CD8-positive, alpha-beta memory T cell (primary cell): Measurements from ENCODE around the gene KCNQ4. TPM values are rescaled to one million over a fixed set of nuclear protein-coding genes. Genes with fewer than 3 reads are reported as not detected.

Experiments used
- CTCF ChIA-PET: fragments of 350-600 bp; sonication (Branson Sonifier 250); formaldehyde crosslinking; loops from one replicate; lab custom pipeline; 2021; ENCODE audit warnings: antibody characterized with exemption; lab: Charles Lee
- POLR2A ChIA-PET: fragments of 350-600 bp; sonication (Branson Sonifier 250); formaldehyde crosslinking; loops from one replicate; lab custom pipeline; 2021; ENCODE audit warnings: antibody characterized with exemption; lab: Charles Lee
- DNase-seq, 5 donors: peaks; one replicate each; pipeline versions ENCODE4 v3.0.0 to v3.0.0-alpha.2; 2020 to 2022; ENCODE audit warnings: mixed read lengths in 1 of 5
- H3K27ac ChIP-seq: one replicate; pipeline ENCODE4 v1.7.0; 2013; ENCODE audit warnings: low read depth, mild to moderate bottlenecking, low read length, moderate library complexity
- H3K27me3 ChIP-seq: 2 replicates; pipeline ENCODE4 v1.7.0; 2013; ENCODE audit warnings: low read length, mild to moderate bottlenecking; ENCODE audit not compliant: insufficient read depth, poor library complexity, severe bottlenecking
- H3K36me3 ChIP-seq: 2 replicates; pipeline ENCODE4 v1.7.0; 2013; ENCODE audit warnings: mild to moderate bottlenecking, low read length, moderate library complexity; ENCODE audit not compliant: insufficient read depth
- H3K4me1 ChIP-seq: 2 replicates; pipeline ENCODE4 v1.7.0; 2013; ENCODE audit warnings: mild to moderate bottlenecking, low read length, moderate library complexity; ENCODE audit not compliant: insufficient read depth
- H3K4me3 ChIP-seq: 2 replicates; pipeline ENCODE4 v1.7.0; 2013; ENCODE audit warnings: mild to moderate bottlenecking, low read length
- H3K9me3 ChIP-seq: 2 replicates; pipeline ENCODE4 v1.7.0; 2013; ENCODE audit warnings: mild to moderate bottlenecking, low read length
- H3K27ac Mint-ChIP-seq, 8 donors: one replicate each; pipeline ENCODE4 v1.8.0; 2020 to 2021; ENCODE audit warnings: mixed read lengths in 8 of 8, mild to moderate bottlenecking in 6 of 8, inconsistent platforms in 3 of 8, moderate library complexity in 3 of 8
- H3K27me3 Mint-ChIP-seq, 2 donors: one replicate each; pipeline ENCODE4 v1.8.0; 2020 to 2021; ENCODE audit warnings: mixed read lengths in 2 of 2, mild to moderate bottlenecking in 1 of 2, moderate library complexity in 1 of 2
- H3K36me3 Mint-ChIP-seq, 3 donors: one replicate each; pipeline ENCODE4 v1.8.0; 2020 to 2021; ENCODE audit warnings: mixed read lengths in 3 of 3, inconsistent platforms in 1 of 3, mild to moderate bottlenecking in 1 of 3
- H3K4me1 Mint-ChIP-seq, 3 donors: one replicate each; pipeline ENCODE4 v1.8.0; 2020 to 2021; ENCODE audit warnings: mixed read lengths in 3 of 3, inconsistent platforms in 1 of 3, mild to moderate bottlenecking in 1 of 3
- H3K4me3 Mint-ChIP-seq, 7 donors: one replicate each; pipeline ENCODE4 v1.8.0; 2020 to 2021; ENCODE audit warnings: mixed read lengths in 7 of 7, mild to moderate bottlenecking in 6 of 7, moderate library complexity in 4 of 7, inconsistent platforms in 2 of 7
- H3K9me3 Mint-ChIP-seq, 5 donors: one replicate each; pipeline ENCODE4 v1.8.0; 2020 to 2022; ENCODE audit warnings: mixed read lengths in 5 of 5, mild to moderate bottlenecking in 3 of 5, moderate library complexity in 2 of 5, inconsistent platforms in 1 of 5
- polyA plus RNA-seq: library from polyadenylated mRNA; unstranded; fragments of 300-500 nt; fragmentation: Illumina TruSeq; gene quantifications from one replicate; pipeline ENCODE4 v1.2.3, GENCODE V29; 2021
- total RNA-seq, 2 experiments: library from RNA; stranded (reverse); gene quantifications; one replicate each; pipeline ENCODE4 v1.2.3, GENCODE V29; 2021

KCNQ4 gene
- total and polyA plus RNA-seq, 3 experiments from 2014 or later: 0.09 to 0.16 TPM; not detected in 1

GRCh38 chr1:40795811-40796586 is 12.4 kb downstream of the KCNQ4 start:
- H3K27me3 Mint-ChIP-seq: peaks cover 0 to 1% of the 10 kb centered on the region in 2 donors
- peak overlapping the region; percentile 10 to 77 (median 50) for H3K27ac Mint-ChIP-seq
- Histone ChIP-seq H3K4me1 (peaks cover 33% of the 10 kb centered on the region), H3K27ac (no peak overlapping the region), H3K4me3 (peak overlapping the region; percentile 24), H3K27me3 (no peaks in the 10 kb centered on the region), H3K36me3 (no peaks in the 10 kb centered on the region), H3K9me3 (no peaks in the 10 kb centered on the region)
- H3K4me1 Mint-ChIP-seq: peaks cover 17 to 36% (median 24%) of the 10 kb centered on the region in 3 donors
- peak overlapping the region in 6 of 7 donors; percentile 57 to 77 (median 64) for H3K4me3 Mint-ChIP-seq
- CTCF ChIA-PET: interaction anchor here (0.9 to 3.6 kb wide), 2 partner anchors 8 to 22 kb away, joined by 3 to 17 read pairs; no protein-coding TSS in a partner anchor
- POLR2A ChIA-PET: interaction anchor here (1.2 to 1.6 kb wide), 2 partner anchors 66 to 105 kb away, joined by 4 to 6 read pairs; partner anchors contain the start of genes CITED4 and NFYC
- H3K36me3 Mint-ChIP-seq: peaks cover 0 to 3% (median 0%) of the 10 kb centered on the region in 3 donors
- no peaks in the 10 kb centered on the region for H3K9me3 Mint-ChIP-seq
- DNase-seq: no peak

- no peaks in the 10 kb centered on the region for H3K27me3 ChIP-seq
- H3K27ac ChIP-seq: no peak overlapping the region
- ChIA-PET CTCF (interaction anchor here (3.6 kb wide), 1 partner anchor 23 kb away, joined by 17 read pairs; no protein-coding TSS in a partner anchor), POLR2A (interaction anchor here (1.6 kb wide), 1 partner anchor 106 kb away, joined by 6 read pairs; the partner anchor contains the start of gene NFYC)
- no peaks in the 10 kb centered on the region for H3K9me3 ChIP-seq
- Mint-ChIP-seq H3K4me3 (peak overlapping the region in 3 of 7 donors; percentile 5 to 59 (median 46)), H3K27me3 (peaks cover 0 to 1% of the 10 kb centered on the region in 2 donors), H3K9me3 (no peaks in the 10 kb centered on the region), H3K4me1 (peaks cover 27 to 47% (median 35%) of the 10 kb centered on the region in 3 donors), H3K27ac (peak overlapping the region in 5 of 8 donors; percentile 6 to 73 (median 48)), H3K36me3 (peaks cover 0 to 3% (median 0%) of the 10 kb centered on the region in 3 donors)
- no peak for DNase-seq
- no peak overlapping the region for H3K4me3 ChIP-seq
- H3K4me1 ChIP-seq: peaks cover 44% of the 10 kb centered on the region
- no peaks in the 10 kb centered on the region for H3K36me3 ChIP-seq
These were observed 13.5 kb downstream of the KCNQ4 start for GRCh38 chr1:40796939-40797667.

- Mint-ChIP-seq H3K36me3 (peaks cover 0 to 3% (median 0%) of the 10 kb centered on the region in 3 donors), H3K4me1 (peaks cover 28 to 49% (median 36%) of the 10 kb centered on the region in 3 donors), H3K9me3 (no peaks in the 10 kb centered on the region), H3K27me3 (peaks cover 0 to 1% of the 10 kb centered on the region in 2 donors), H3K27ac (peak overlapping the region in 2 of 8 donors; percentile 6 to 88), H3K4me3 (no peak overlapping the region)
- Histone ChIP-seq H3K4me1 (peaks cover 47% of the 10 kb centered on the region), H3K4me3 (no peak overlapping the region), H3K27ac (no peak overlapping the region), H3K27me3 (no peaks in the 10 kb centered on the region), H3K9me3 (no peaks in the 10 kb centered on the region), H3K36me3 (no peaks in the 10 kb centered on the region)
- POLR2A ChIA-PET: no interaction called here
- CTCF ChIA-PET: interaction anchor here (1.1 to 2.3 kb wide), 2 partner anchors 23 to 30 kb away, joined by 3 to 8 read pairs; no protein-coding TSS in a partner anchor
- no peak for DNase-seq
These were observed 14.1 kb downstream of the KCNQ4 start for GRCh38 chr1:40797668-40798010.

- Mint-ChIP-seq H3K4me3 (no peak overlapping the region), H3K27ac (no peak overlapping the region), H3K36me3 (no peaks in the 10 kb centered on the region), H3K4me1 (peaks cover 28 to 52% (median 36%) of the 10 kb centered on the region in 3 donors), H3K27me3 (peaks cover 0 to 1% of the 10 kb centered on the region in 2 donors), H3K9me3 (no peaks in the 10 kb centered on the region)
- H3K4me1 ChIP-seq: peaks cover 48% of the 10 kb centered on the region
- H3K27me3 ChIP-seq: no peaks in the 10 kb centered on the region
- CTCF ChIA-PET: interaction anchor here (1.1 to 2.3 kb wide), 2 partner anchors 24 to 29 kb away, joined by 3 to 8 read pairs; no protein-coding TSS in a partner anchor
- no peak overlapping the region for H3K27ac ChIP-seq
- H3K9me3 ChIP-seq: no peaks in the 10 kb centered on the region
- POLR2A ChIA-PET: no interaction called here
- DNase-seq: no peak
- H3K4me3 ChIP-seq: no peak overlapping the region
- no peaks in the 10 kb centered on the region for H3K36me3 ChIP-seq
These were observed 15.0 kb downstream of the KCNQ4 start for GRCh38 chr1:40798366-40799281.

GRCh38 chr1:40799351-40799867 is 15.8 kb downstream of the KCNQ4 start:
- Mint-ChIP-seq H3K27me3 (peaks cover 0 to 1% of the 10 kb centered on the region in 2 donors), H3K4me1 (peaks cover 28 to 50% (median 36%) of the 10 kb centered on the region in 3 donors), H3K36me3 (no peaks in the 10 kb centered on the region), H3K27ac (no peak overlapping the region), H3K9me3 (no peaks in the 10 kb centered on the region), H3K4me3 (no peak overlapping the region)
- Histone ChIP-seq H3K4me3 (no peak overlapping the region), H3K9me3 (no peaks in the 10 kb centered on the region), H3K27me3 (no peaks in the 10 kb centered on the region), H3K4me1 (peaks cover 48% of the 10 kb centered on the region), H3K36me3 (no peaks in the 10 kb centered on the region), H3K27ac (no peak overlapping the region)
- ChIA-PET POLR2A (no interaction called here), CTCF (interaction anchor here (2.3 kb wide), 1 partner anchor 25 kb away, joined by 8 read pairs; no protein-coding TSS in a partner anchor)
- no peak for DNase-seq

- H3K27me3 ChIP-seq: no peaks in the 10 kb centered on the region
- H3K27ac ChIP-seq: peak overlapping the region; percentile 32
- Mint-ChIP-seq H3K9me3 (no peaks in the 10 kb centered on the region), H3K27me3 (peaks cover 0 to 1% of the 10 kb centered on the region in 2 donors), H3K27ac (peak overlapping the region; percentile 36 to 77 (median 70)), H3K36me3 (no peaks in the 10 kb centered on the region), H3K4me1 (peaks cover 19 to 33% (median 23%) of the 10 kb centered on the region in 3 donors), H3K4me3 (peak overlapping the region; percentile 69 to 89 (median 77))
- no peaks in the 10 kb centered on the region for H3K9me3 ChIP-seq
- POLR2A ChIA-PET: no interaction called here
- peak overlapping the region; percentile 70 for H3K4me3 ChIP-seq
- H3K4me1 ChIP-seq: peaks cover 34% of the 10 kb centered on the region
- CTCF ChIA-PET: no interaction called here
- H3K36me3 ChIP-seq: no peaks in the 10 kb centered on the region
- DNase-seq: no peak
These were observed 18.1 kb downstream of the KCNQ4 start for GRCh38 chr1:40801742-40802077.
